Measurements from ENCODE around the gene TMC7. TPM values are rescaled to one million over a fixed set of nuclear protein-coding genes. Genes with fewer than 3 reads are reported as not detected.

TMC7 gene
- polyA plus RNA-seq, 1 of the 3 experiments (the other 2 are of a cell fraction), result 0.66 TPM

- Histone ChIP-seq H3K9me2 (no peaks in the 10 kb centered on the region), H3K9me3 (no peaks in the 10 kb centered on the region), H3K4me1 (ENCODE audit: control insufficient read depth in 1 of 2, insufficient read depth in 2 of 2, low read depth in 1 of 2, low read length in 1 of 2) (no peaks in the 10 kb centered on the region), H2AFZ (ENCODE audit: low read depth) (no peak overlapping the region), H3K4me3 (ENCODE audit: low read depth in 2 of 2, low read length in 1 of 2) (no peak overlapping the region), H3K36me3 (replicated peaks in 1 of 2; ENCODE audit: control insufficient read depth in 1 of 2, insufficient read depth in 2 of 2, low read length in 1 of 2) (no peaks in the 10 kb centered on the region), H3K79me2 (ENCODE audit: insufficient read depth) (no peaks in the 10 kb centered on the region), H3F3A (replicated peaks; ENCODE audit: insufficient read depth) (peaks cover 11% of the 10 kb centered on the region), H3K27me3 (ENCODE audit: insufficient read depth) (no peaks in the 10 kb centered on the region), H3K27ac (ENCODE audit: low read depth in 2 of 2, low read length in 1 of 2) (no peak overlapping the region), H3K4me2 (no peak overlapping the region), H4K20me1 (ENCODE audit: insufficient read depth) (no peaks in the 10 kb centered on the region), H3K9ac (no peak overlapping the region)
- WGBS (ENCODE audit: low lambda C conversion rate), result 88% methylated on average over 7 of the region's 7 CpGs
- ChIA-PET POLR2A (no interaction called here), CTCF (no interaction called here)
- TF ChIP-seq CHD2 (IDR thresholded peaks at IDR 0.05; ENCODE audit: low read length, partially characterized antibody) (no peak), GABPA (IDR thresholded peaks at IDR 0.05; ENCODE audit: low read depth) (no peak), CTCF (IDR thresholded peaks at IDR 0.05) (no peak), RXRA (IDR thresholded peaks at IDR 0.05; ENCODE audit: borderline replicate concordance, low read depth) (no peak), MAX (IDR thresholded peaks at IDR 0.05; ENCODE audit: low read depth) (no peak), ZBTB33 (IDR thresholded peaks at IDR 0.05; ENCODE audit: borderline replicate concordance, low read depth) (no peak), NFIC (IDR thresholded peaks at IDR 0.05; ENCODE audit: borderline replicate concordance) (no peak), JUND (IDR thresholded peaks at IDR 0.05) (no peak), EZH2phosphoT487 (IDR thresholded peaks at IDR 0.05; ENCODE audit: borderline replicate concordance, low read depth) (no peak), FOXJ3 (CRISPR knock-in tag; IDR thresholded peaks at IDR 0.05) (no peak), GATA2 (CRISPR knock-in tag; IDR thresholded peaks at IDR 0.05) (no peak), IRF3 (IDR thresholded peaks at IDR 0.05; ENCODE audit: low read depth, low read length) (no peak)
- DNase-seq, result no peak
Observed at GRCh38 chr16:18936727-18937340, 46.9 kb upstream of the TMC7 start.

- no peaks in the 10 kb centered on the region for H3K9me3 ChIP-seq
- POLR2A ChIA-PET, result no interaction called here
- CTCF ChIA-PET, result no interaction called here
- H3K4me3 ChIP-seq (ENCODE audit: low read depth in 2 of 2, low read length in 1 of 2), result no peak overlapping the region
- DNase-seq, result no peak
- H4K20me1 ChIP-seq (ENCODE audit: insufficient read depth), result no peaks in the 10 kb centered on the region
- H3F3A ChIP-seq (replicated peaks; ENCODE audit: insufficient read depth), result peaks cover 9% of the 10 kb centered on the region
- no peak overlapping the region for H3K4me2 ChIP-seq
- TF ChIP-seq EZH2phosphoT487 (IDR thresholded peaks at IDR 0.05; ENCODE audit: borderline replicate concordance, low read depth), result no peak
- TF ChIP-seq NRF1 (IDR thresholded peaks at IDR 0.05; ENCODE audit: low read depth, low read length), result no peak
- TF ChIP-seq YY1 (IDR thresholded peaks at IDR 0.05; ENCODE audit: low read depth), result no peak
- TF ChIP-seq MEF2A (IDR thresholded peaks at IDR 0.05; ENCODE audit: borderline replicate concordance, low read depth), result no peak
- TF ChIP-seq ZBTB33 (IDR thresholded peaks at IDR 0.05; ENCODE audit: borderline replicate concordance, low read depth), result no peak
- no peak for TF ChIP-seq MAX (IDR thresholded peaks at IDR 0.05; ENCODE audit: low read depth)
- no peak for TF ChIP-seq CHD2 (IDR thresholded peaks at IDR 0.05; ENCODE audit: low read length, partially characterized antibody)
- TF ChIP-seq RCOR1 (IDR thresholded peaks at IDR 0.05; ENCODE audit: low read length), result no peak
- TF ChIP-seq SIN3A (IDR thresholded peaks at IDR 0.05; ENCODE audit: borderline replicate concordance, low read depth, low read length), result no peak
- no peak for TF ChIP-seq CTCF (IDR thresholded peaks at IDR 0.05)
- no peaks in the 10 kb centered on the region for H3K27me3 ChIP-seq (ENCODE audit: insufficient read depth)
- no peaks in the 10 kb centered on the region for H3K79me2 ChIP-seq (ENCODE audit: insufficient read depth)
- no peak overlapping the region for H2AFZ ChIP-seq (ENCODE audit: low read depth)
- no peaks in the 10 kb centered on the region for H3K4me1 ChIP-seq (ENCODE audit: control insufficient read depth in 1 of 2, insufficient read depth in 2 of 2, low read depth in 1 of 2, low read length in 1 of 2)
- H3K9me2 ChIP-seq, result no peaks in the 10 kb centered on the region
- no peaks in the 10 kb centered on the region for H3K36me3 ChIP-seq (replicated peaks in 1 of 2; ENCODE audit: control insufficient read depth in 1 of 2, insufficient read depth in 2 of 2, low read length in 1 of 2)
- H3K9ac ChIP-seq, result no peak overlapping the region
- no peak overlapping the region for H3K27ac ChIP-seq (ENCODE audit: low read depth in 2 of 2, low read length in 1 of 2)
Observed at GRCh38 chr16:18937390-18937789, 46.3 kb upstream of the TMC7 start.

Data from SK-N-SH (cell line).